Smooth muscle cell (in vitro differentiated cells): ENCODE measurements around the gene SCN8A. TPM values are rescaled to one million over a fixed set of nuclear protein-coding genes. Genes with fewer than 3 reads are reported as not detected.

Experiments used
- DNase-seq: peaks from one replicate; lab custom pipeline; 2025; ENCODE audit not compliant: unreplicated experiment; lab: John Stamatoyannopoulos, UW
- H2AFZ ChIP-seq: fragments of 200-600 bp; sonication (generic); 2 replicates; pipeline ENCODE4 v1.6.0; 2016; ENCODE audit warnings: antibody characterized with exemption, low read depth, mild to moderate bottlenecking
- H3F3A ChIP-seq: fragments of 200-600 bp; sonication (generic); 2 replicates; pipeline ENCODE4 v1.6.0; 2017; ENCODE audit warnings: antibody characterized with exemption, low read depth
- H3K27ac ChIP-seq: fragments of 200-600 bp; sonication (generic); 2 replicates; pipeline ENCODE4 v1.5.1; 2016; ENCODE audit warnings: low read depth, mild to moderate bottlenecking
- H3K27me3 ChIP-seq: fragments of 200-600 bp; sonication (generic); 2 replicates; pipeline ENCODE4 v1.6.1; 2016; ENCODE audit warnings: low read depth, mild to moderate bottlenecking
- H3K36me3 ChIP-seq: fragments of 200-600 bp; sonication (generic); 2 replicates; pipeline ENCODE4 v1.5.1; 2016; ENCODE audit warnings: low read depth
- H3K4me1 ChIP-seq: fragments of 200-600 bp; sonication (generic); 2 replicates; pipeline ENCODE4 v1.5.1; 2016; ENCODE audit warnings: low read depth
- H3K4me2 ChIP-seq: fragments of 200-600 bp; sonication (generic); 2 replicates; pipeline ENCODE4 v1.6.0; 2016; ENCODE audit warnings: mild to moderate bottlenecking
- H3K4me3 ChIP-seq: fragments of 200-600 bp; sonication (generic); 2 replicates; pipeline ENCODE4 v1.5.1; 2016; ENCODE audit warnings: mild to moderate bottlenecking
- H3K79me2 ChIP-seq: fragments of 200-600 bp; sonication (generic); 2 replicates; pipeline ENCODE4 v1.6.0; 2016; ENCODE audit warnings: low read depth, mild to moderate bottlenecking
- H3K9ac ChIP-seq: fragments of 200-600 bp; sonication (generic); 2 replicates; pipeline ENCODE4 v1.6.0; 2016; ENCODE audit warnings: low read depth
- H3K9me3 ChIP-seq: fragments of 200-600 bp; sonication (generic); replicated peaks from 2 replicates; pipeline ENCODE4 v1.5.1; 2016; ENCODE audit warnings: low read depth
- H4K20me1 ChIP-seq: fragments of 200-600 bp; sonication (generic); 2 replicates; pipeline ENCODE4 v1.6.0; 2016; ENCODE audit warnings: low read depth
- WGBS: methylation state at CpG from one replicate; pipeline ENCODE4 v1.1.7; 2016; ENCODE audit warnings: low lambda C conversion rate; 5-methylcytosine and 5-hydroxymethylcytosine counted together
- polyA plus RNA-seq: library from polyadenylated mRNA; unstranded; fragments of >200 nt; fragmentation: Nextera tagmentation; extraction: Ambion mirVana; gene quantifications from 2 replicates; pipeline ENCODE4 v1.2.1, GENCODE V29; 2016
- total RNA-seq: library from RNA; depleted of rRNA; stranded (reverse); fragments of >200 nt; gene quantifications from 2 replicates; pipeline ENCODE4 v1.2.3, GENCODE V29; 2014
- TF ChIP-seq, protein P1 (sequence below): fragments of 200-600 bp; sonication (generic); IDR thresholded peaks from 2 replicates; pipeline ENCODE4 v1.5.1; 2017; ENCODE audit warnings: borderline replicate concordance, mild to moderate bottlenecking, antibody characterized with exemption; ENCODE audit not compliant: insufficient read depth, poor library complexity, severe bottlenecking

SCN8A gene
- total and polyA plus RNA-seq, 2 experiments from 2014 or later = 0.38 to 4.5 TPM

DNA sequence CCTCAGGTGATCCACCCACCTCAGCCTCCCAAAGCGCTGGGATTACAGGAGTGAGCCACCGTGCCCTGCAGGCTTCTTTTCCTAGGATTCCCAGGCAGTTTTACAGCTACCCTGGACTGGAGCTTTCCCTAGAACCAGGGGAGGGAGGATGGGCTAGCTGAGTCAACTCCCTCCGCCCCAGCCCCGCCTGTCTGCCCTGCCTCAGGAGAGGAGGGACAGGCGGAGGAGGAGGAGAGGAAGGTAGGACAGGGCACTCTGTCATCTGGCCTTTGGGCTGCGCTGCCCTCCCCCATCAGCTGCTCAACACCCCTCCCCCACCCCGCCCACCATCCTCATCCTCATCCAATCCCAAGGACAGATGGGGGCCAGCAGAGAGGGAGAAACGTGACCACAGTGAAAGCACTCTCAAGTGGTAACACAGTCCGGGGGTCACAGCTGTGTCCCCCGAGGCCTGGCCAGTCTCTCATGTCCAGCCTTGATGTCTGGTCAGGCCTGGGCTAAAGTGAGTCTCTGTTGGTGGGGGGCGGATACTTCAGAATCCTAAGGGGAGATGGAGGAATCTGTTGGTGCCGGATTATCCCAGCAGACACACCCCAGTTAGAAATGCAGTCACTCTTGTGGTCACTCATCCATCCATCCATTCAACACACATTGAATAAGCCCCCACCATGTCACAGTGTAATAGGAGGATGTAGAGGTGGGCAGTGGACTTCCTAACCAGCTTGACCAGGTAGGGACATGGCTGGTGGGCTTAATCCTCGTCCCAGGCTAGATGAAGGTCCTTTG is 245.2 kb downstream of the SCN8A start:
- WGBS = 58% methylated on average over 12 of the region's 13 CpGs
- H3K4me2 ChIP-seq = no peak overlapping the region
- no peak overlapping the region for H3K27ac ChIP-seq
- peaks cover 65% of the 10 kb centered on the region for H4K20me1 ChIP-seq
- no peaks in the 10 kb centered on the region for H3K9me3 ChIP-seq
- H3K36me3 ChIP-seq = no peaks in the 10 kb centered on the region
- H3F3A ChIP-seq = no peaks in the 10 kb centered on the region
- H3K9ac ChIP-seq = no peak overlapping the region
- no peak overlapping the region for H3K4me3 ChIP-seq
- DNase-seq = no peak
- H3K27me3 ChIP-seq = no peaks in the 10 kb centered on the region
- peaks cover 11% of the 10 kb centered on the region for H3K79me2 ChIP-seq
- H3K4me1 ChIP-seq = peaks cover 55% of the 10 kb centered on the region
- H2AFZ ChIP-seq = no peak overlapping the region
- TF ChIP-seq, protein P1, sequence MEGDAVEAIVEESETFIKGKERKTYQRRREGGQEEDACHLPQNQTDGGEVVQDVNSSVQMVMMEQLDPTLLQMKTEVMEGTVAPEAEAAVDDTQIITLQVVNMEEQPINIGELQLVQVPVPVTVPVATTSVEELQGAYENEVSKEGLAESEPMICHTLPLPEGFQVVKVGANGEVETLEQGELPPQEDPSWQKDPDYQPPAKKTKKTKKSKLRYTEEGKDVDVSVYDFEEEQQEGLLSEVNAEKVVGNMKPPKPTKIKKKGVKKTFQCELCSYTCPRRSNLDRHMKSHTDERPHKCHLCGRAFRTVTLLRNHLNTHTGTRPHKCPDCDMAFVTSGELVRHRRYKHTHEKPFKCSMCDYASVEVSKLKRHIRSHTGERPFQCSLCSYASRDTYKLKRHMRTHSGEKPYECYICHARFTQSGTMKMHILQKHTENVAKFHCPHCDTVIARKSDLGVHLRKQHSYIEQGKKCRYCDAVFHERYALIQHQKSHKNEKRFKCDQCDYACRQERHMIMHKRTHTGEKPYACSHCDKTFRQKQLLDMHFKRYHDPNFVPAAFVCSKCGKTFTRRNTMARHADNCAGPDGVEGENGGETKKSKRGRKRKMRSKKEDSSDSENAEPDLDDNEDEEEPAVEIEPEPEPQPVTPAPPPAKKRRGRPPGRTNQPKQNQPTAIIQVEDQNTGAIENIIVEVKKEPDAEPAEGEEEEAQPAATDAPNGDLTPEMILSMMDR = no peak

DNA sequence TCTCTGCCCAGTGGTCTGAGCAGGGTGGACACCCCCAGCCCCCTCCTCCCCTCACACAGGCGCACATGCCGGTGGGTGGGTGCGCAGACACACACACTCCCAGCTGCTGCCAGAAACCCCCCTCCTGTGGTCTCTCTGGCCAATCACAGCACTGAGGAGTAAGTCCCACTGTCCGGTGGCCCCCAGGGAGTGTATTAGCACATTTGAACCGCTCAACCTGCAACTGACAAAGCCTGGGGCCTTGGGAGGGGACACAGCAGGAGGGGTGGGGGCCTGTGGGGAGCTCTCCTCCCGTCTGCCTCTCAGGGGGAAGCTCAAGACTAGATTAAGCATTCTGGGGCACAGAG is 245.8 kb downstream of the SCN8A start:
- no peak overlapping the region for H3K27ac ChIP-seq
- H3K9me3 ChIP-seq = no peaks in the 10 kb centered on the region
- peaks cover 57% of the 10 kb centered on the region for H3K4me1 ChIP-seq
- H3F3A ChIP-seq = no peaks in the 10 kb centered on the region
- no peak for DNase-seq
- 83% methylated on average over 6 of the region's 6 CpGs for WGBS
- peaks cover 71% of the 10 kb centered on the region for H4K20me1 ChIP-seq
- TF ChIP-seq, protein P1 = no peak
- peaks cover 14% of the 10 kb centered on the region for H3K79me2 ChIP-seq
- no peak overlapping the region for H3K4me2 ChIP-seq
- H3K4me3 ChIP-seq = no peak overlapping the region
- H2AFZ ChIP-seq = no peak overlapping the region
- no peak overlapping the region for H3K9ac ChIP-seq
- no peaks in the 10 kb centered on the region for H3K36me3 ChIP-seq
- no peaks in the 10 kb centered on the region for H3K27me3 ChIP-seq

DNA sequence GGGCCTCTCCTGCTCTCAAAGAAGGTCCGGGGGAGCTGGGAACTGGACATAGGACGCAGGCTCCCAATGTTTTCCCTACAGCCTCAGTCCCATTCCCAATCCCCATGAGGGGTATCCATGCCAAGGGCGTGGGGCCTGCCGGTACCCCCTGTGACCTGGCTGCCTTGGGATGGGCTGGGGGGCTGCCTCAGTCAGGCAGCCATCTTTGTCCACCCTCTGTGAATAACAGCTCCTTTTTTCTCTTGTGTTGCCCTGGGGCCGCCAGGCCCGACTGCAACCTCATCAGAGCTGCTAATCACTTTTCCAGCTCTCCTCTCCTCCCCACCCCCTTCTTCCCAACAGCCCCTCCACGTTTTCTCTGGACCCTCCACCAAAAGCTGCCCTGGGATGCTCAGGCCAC is 246.3 kb downstream of the SCN8A start:
- Histone ChIP-seq H3K4me3 (no peak overlapping the region), H3F3A (no peaks in the 10 kb centered on the region), H3K9ac (no peak overlapping the region), H3K9me3 (no peaks in the 10 kb centered on the region), H3K79me2 (peaks cover 14% of the 10 kb centered on the region), H3K4me1 (peaks cover 61% of the 10 kb centered on the region), H4K20me1 (peaks cover 75% of the 10 kb centered on the region), H3K36me3 (no peaks in the 10 kb centered on the region), H3K4me2 (no peak overlapping the region), H2AFZ (no peak overlapping the region), H3K27me3 (no peaks in the 10 kb centered on the region), H3K27ac (no peak overlapping the region)
- TF ChIP-seq, protein P1 = no peak
- no peak for DNase-seq
- WGBS = 73% methylated on average over 7 of the region's 7 CpGs

DNA sequence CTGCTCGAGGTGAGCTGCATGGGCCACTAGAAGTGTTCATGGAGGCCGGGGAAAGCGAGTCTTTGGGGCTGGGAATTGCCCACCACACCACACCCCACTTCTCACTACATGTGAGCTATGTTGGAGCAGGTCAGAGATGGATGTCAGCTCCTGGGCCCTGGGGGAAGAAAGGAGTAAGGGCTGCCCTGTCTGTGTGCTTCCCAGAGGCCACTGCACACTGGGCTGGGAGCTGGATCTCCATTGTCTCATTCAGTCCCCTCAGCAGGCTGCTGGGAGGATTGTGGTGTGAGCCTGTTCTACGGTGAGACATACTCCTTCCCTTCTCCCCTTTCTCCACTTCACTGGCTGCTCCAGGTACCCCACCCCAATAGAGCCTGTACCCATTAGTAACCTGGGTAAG is 247.0 kb downstream of the SCN8A start:
- peaks cover 65% of the 10 kb centered on the region for H3K4me1 ChIP-seq
- no peak for DNase-seq
- no peaks in the 10 kb centered on the region for H3K9me3 ChIP-seq
- H3K27me3 ChIP-seq = no peaks in the 10 kb centered on the region
- H3K9ac ChIP-seq = no peak overlapping the region
- no peaks in the 10 kb centered on the region for H3K36me3 ChIP-seq
- no peaks in the 10 kb centered on the region for H3F3A ChIP-seq
- no peak overlapping the region for H3K4me2 ChIP-seq
- no peak overlapping the region for H3K4me3 ChIP-seq
- peaks cover 75% of the 10 kb centered on the region for H4K20me1 ChIP-seq
- peaks cover 9% of the 10 kb centered on the region for H3K79me2 ChIP-seq
- no peak overlapping the region for H2AFZ ChIP-seq
- WGBS = 74% methylated on average over 4 of the region's 4 CpGs
- no peak overlapping the region for H3K27ac ChIP-seq
- TF ChIP-seq, protein P1 = no peak
